PC-9 (cell line): ENCODE data around the gene CARMIL3.

Source experiments
- EZH2 ChIP-seq: fragments of 200-600 bp; sonication (generic); IDR thresholded peaks from 2 replicates; pipeline ENCODE4 v1.8.0; 2017; ENCODE audit warnings: antibody characterized with exemption, low read depth
- TF ChIP-seq, protein P1 (sequence below): fragments of 200-600 bp; sonication (generic); conservative IDR thresholded peaks from 2 replicates; pipeline ENCODE4 v1.6.1; 2017; ENCODE audit warnings: mixed run types, antibody characterized with exemption, mild to moderate bottlenecking, moderate library complexity

DNA sequence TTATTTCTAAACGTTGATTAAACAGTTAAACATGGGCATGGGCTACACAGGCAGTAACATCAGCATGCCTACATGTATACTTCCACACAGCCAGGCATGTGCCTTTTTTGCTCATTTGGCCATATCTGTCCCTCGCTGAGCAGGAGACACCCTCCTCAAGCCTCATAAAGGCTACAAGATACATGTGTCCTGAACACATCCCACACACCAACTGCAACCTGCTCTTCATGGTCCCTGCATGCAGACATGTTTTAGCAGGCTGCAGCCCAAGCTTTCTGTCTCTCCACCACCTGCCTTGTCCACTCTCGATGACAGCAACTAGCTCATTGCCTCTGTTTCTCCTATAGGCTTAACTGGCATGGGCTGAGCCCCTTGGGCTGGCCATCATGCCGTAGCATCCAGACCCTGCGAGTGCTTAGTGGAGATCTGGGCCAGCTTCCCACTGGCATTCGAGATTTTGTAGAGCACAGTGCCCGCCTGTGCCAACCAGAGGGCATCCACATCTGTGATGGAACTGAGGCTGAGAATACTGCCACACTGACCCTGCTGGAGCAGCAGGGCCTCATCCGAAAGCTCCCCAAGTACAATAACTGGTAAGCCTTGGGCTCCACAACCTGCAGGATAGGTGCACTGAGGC, 44.9 kb downstream of the CARMIL3 start:
- TF ChIP-seq, protein P1, sequence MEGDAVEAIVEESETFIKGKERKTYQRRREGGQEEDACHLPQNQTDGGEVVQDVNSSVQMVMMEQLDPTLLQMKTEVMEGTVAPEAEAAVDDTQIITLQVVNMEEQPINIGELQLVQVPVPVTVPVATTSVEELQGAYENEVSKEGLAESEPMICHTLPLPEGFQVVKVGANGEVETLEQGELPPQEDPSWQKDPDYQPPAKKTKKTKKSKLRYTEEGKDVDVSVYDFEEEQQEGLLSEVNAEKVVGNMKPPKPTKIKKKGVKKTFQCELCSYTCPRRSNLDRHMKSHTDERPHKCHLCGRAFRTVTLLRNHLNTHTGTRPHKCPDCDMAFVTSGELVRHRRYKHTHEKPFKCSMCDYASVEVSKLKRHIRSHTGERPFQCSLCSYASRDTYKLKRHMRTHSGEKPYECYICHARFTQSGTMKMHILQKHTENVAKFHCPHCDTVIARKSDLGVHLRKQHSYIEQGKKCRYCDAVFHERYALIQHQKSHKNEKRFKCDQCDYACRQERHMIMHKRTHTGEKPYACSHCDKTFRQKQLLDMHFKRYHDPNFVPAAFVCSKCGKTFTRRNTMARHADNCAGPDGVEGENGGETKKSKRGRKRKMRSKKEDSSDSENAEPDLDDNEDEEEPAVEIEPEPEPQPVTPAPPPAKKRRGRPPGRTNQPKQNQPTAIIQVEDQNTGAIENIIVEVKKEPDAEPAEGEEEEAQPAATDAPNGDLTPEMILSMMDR, result no peak
- TF ChIP-seq EZH2, result no peak
